Caco-2 (cell line): ENCODE results near the gene FGF3. TPM values are rescaled to one million over a fixed set of nuclear protein-coding genes. Genes with fewer than 3 reads are reported as not detected.
A peak's percentile ranks its signal among the peaks of the same experiment; 100 is the strongest.

Experiments
- BruUV-seq: library from RNA; stranded (reverse); fragments of 400-500 nt; replicated peaks from 2 replicates; lab custom pipeline; 2021; lab: Mats Ljungman, UMichigan
- CTCF ChIA-PET: fragments of 300-600 bp; sonication (Branson Sonifier 250); formaldehyde crosslinking; loops from one replicate; lab custom pipeline; 2022; ENCODE audit warnings: antibody characterized with exemption; lab: Charles Lee
- POLR2A ChIA-PET: fragments of 300-600 bp; sonication (Branson Sonifier 250); formaldehyde crosslinking; loops from one replicate; lab custom pipeline; 2022; ENCODE audit warnings: antibody characterized with exemption; lab: Charles Lee
- DNase-seq, 2 experiments: peaks; one replicate each; pipeline versions ENCODE4 v3.0.0 to v3.0.0-alpha.2; 2020 to 2022
- H3K27me3 ChIP-seq: replicated peaks from 2 replicates; pipeline ENCODE4 v1.6.0; 2011; ENCODE audit warnings: low read length; ENCODE audit not compliant: control insufficient read depth, insufficient read depth
- H3K36me3 ChIP-seq: 2 replicates; pipeline ENCODE4 v1.5.1; 2011; ENCODE audit warnings: low read length; ENCODE audit not compliant: control insufficient read depth, insufficient read depth
- H3K4me1 ChIP-seq: fragments of 250-450 bp; sonication (Bioruptor Pico); 2 replicates; pipeline ENCODE4 v1.5.1; 2020; ENCODE audit warnings: mild to moderate bottlenecking
- H3K4me3 ChIP-seq: 2 replicates; pipeline ENCODE4 v1.5.1; 2011; ENCODE audit warnings: low read depth, mild to moderate bottlenecking, control low read depth, low read length
- H3K9me3 ChIP-seq: fragments of 250-450 bp; sonication (Bioruptor Pico); 2 replicates; pipeline ENCODE4 v1.5.1; 2020; ENCODE audit warnings: mild to moderate bottlenecking, moderate library complexity
- H3K27ac Mint-ChIP-seq: one replicate; pipeline ENCODE4 v1.8.0; 2022; ENCODE audit warnings: mixed read lengths; ENCODE audit not compliant: unreplicated experiment
- H3K27me3 Mint-ChIP-seq: one replicate; pipeline ENCODE4 v1.8.0; 2022; ENCODE audit warnings: mixed read lengths; ENCODE audit not compliant: insufficient read depth, unreplicated experiment
- H3K36me3 Mint-ChIP-seq: one replicate; pipeline ENCODE4 v1.8.0; 2022; ENCODE audit warnings: mild to moderate bottlenecking, mixed read lengths; ENCODE audit not compliant: insufficient read depth, unreplicated experiment
- H3K4me1 Mint-ChIP-seq: one replicate; pipeline ENCODE4 v1.8.0; 2022; ENCODE audit warnings: low read depth, mixed read lengths; ENCODE audit not compliant: unreplicated experiment
- H3K4me3 Mint-ChIP-seq: one replicate; pipeline ENCODE4 v1.8.0; 2022; ENCODE audit warnings: mild to moderate bottlenecking, moderate library complexity, mixed read lengths; ENCODE audit not compliant: unreplicated experiment
- H3K9me3 Mint-ChIP-seq: one replicate; pipeline ENCODE4 v1.8.0; 2022; ENCODE audit warnings: mixed read lengths; ENCODE audit not compliant: unreplicated experiment
- CTCF ChIP-seq, 2 experiments: fragments of 200-600 bp in 1 of 2; IDR thresholded peaks; 1 replicate in 1 of 2; 2 replicates in 1 of 2; pipeline versions ENCODE4 v1.5.1 to v1.8.0; 2011 to 2022; ENCODE audit warnings: antibody characterized with exemption in 1 of 2, control low read depth in 1 of 2, inconsistent platforms in 1 of 2, low read depth in 1 of 2, low read length in 1 of 2, mild to moderate bottlenecking in 1 of 2, moderate library complexity in 1 of 2; ENCODE audit not compliant: insufficient read depth in 1 of 2, severe bottlenecking in 1 of 2, unreplicated experiment in 1 of 2
- intact Hi-C: fragments of 100-400 bp; cut with micrococcal nuclease; formaldehyde crosslinking; loops from one replicate; pipeline ENCODE4 v1.10.0; 2022; ENCODE audit not compliant: unreplicated experiment
- total RNA-seq: library from RNA; stranded (reverse); gene quantifications from 2 replicates; pipeline ENCODE4 v1.2.3, GENCODE V29; 2022

FGF3 gene
- total RNA-seq, 1 experiment from 2014 or later: not detected

GRCh38 chr11:69830086-69830485 lies 10.9 kb upstream of the FGF3 start:
- POLR2A ChIA-PET: interaction anchor here (0.7 kb wide), 1 partner anchor 51 kb away, joined by 8 read pairs; no protein-coding TSS in a partner anchor
- BruUV-seq: no TSS peak
- Mint-ChIP-seq H3K36me3 (peaks cover 7% of the 10 kb centered on the region), H3K27ac (no peak overlapping the region), H3K4me3 (no peak overlapping the region), H3K27me3 (no peaks in the 10 kb centered on the region), H3K4me1 (peaks cover 8% of the 10 kb centered on the region), H3K9me3 (no peaks in the 10 kb centered on the region)
- Histone ChIP-seq H3K36me3 (no peaks in the 10 kb centered on the region), H3K27me3 (no peaks in the 10 kb centered on the region), H3K4me1 (peaks cover 17% of the 10 kb centered on the region), H3K9me3 (no peaks in the 10 kb centered on the region), H3K4me3 (no peak overlapping the region)
- no peak for TF ChIP-seq CTCF (IDR thresholded peaks at IDR 0.05; ENCODE audit: insufficient read depth in 1 of 2, low read depth in 1 of 2, low read length in 1 of 2, severe bottlenecking in 1 of 2, unreplicated experiment in 1 of 2)
- CTCF ChIA-PET: no interaction called here
- intact Hi-C loops: no loop called here
- DNase-seq: peak in 1 of 2 experiments; percentile 19

GRCh38 chr11:69828971-69829344 lies 9.7 kb upstream of the FGF3 start:
- H3K4me1 ChIP-seq: peaks cover 18% of the 10 kb centered on the region
- intact Hi-C loops: no loop called here
- TF ChIP-seq CTCF (IDR thresholded peaks at IDR 0.05; ENCODE audit: insufficient read depth in 1 of 2, low read depth in 1 of 2, low read length in 1 of 2, severe bottlenecking in 1 of 2, unreplicated experiment in 1 of 2): no peak
- peaks cover 7% of the 10 kb centered on the region for H3K36me3 Mint-ChIP-seq
- H3K27me3 ChIP-seq: no peaks in the 10 kb centered on the region
- H3K36me3 ChIP-seq: no peaks in the 10 kb centered on the region
- CTCF ChIA-PET: interaction anchor here (0.6 to 1.7 kb wide), 4 partner anchors 13 to 127 kb away, joined by 3 to 5 read pairs (median 3); no protein-coding TSS in a partner anchor
- H3K4me3 ChIP-seq: no peak overlapping the region
- H3K4me3 Mint-ChIP-seq: peak overlapping the region; percentile 42
- H3K9me3 Mint-ChIP-seq: no peaks in the 10 kb centered on the region
- H3K9me3 ChIP-seq: no peaks in the 10 kb centered on the region
- peak in 1 of 2 experiments; percentile 70 for DNase-seq
- H3K27me3 Mint-ChIP-seq: no peaks in the 10 kb centered on the region
- H3K4me1 Mint-ChIP-seq: peaks cover 8% of the 10 kb centered on the region
- peak overlapping the region; percentile 76 for H3K27ac Mint-ChIP-seq
- BruUV-seq: no TSS peak
- POLR2A ChIA-PET: no interaction called here

- Mint-ChIP-seq H3K9me3 (no peaks in the 10 kb centered on the region), H3K27me3 (no peaks in the 10 kb centered on the region), H3K36me3 (peaks cover 7% of the 10 kb centered on the region), H3K4me3 (peak overlapping the region; percentile 42), H3K27ac (peak overlapping the region; percentile 76), H3K4me1 (peaks cover 8% of the 10 kb centered on the region)
- H3K4me3 ChIP-seq: no peak overlapping the region
- H3K36me3 ChIP-seq: no peaks in the 10 kb centered on the region
- H3K4me1 ChIP-seq: peaks cover 21% of the 10 kb centered on the region
- POLR2A ChIA-PET: no interaction called here
- no TSS peak for BruUV-seq
- intact Hi-C loops: no loop called here
- H3K9me3 ChIP-seq: no peaks in the 10 kb centered on the region
- no peaks in the 10 kb centered on the region for H3K27me3 ChIP-seq
- TF ChIP-seq CTCF (IDR thresholded peaks at IDR 0.05; ENCODE audit: insufficient read depth in 1 of 2, low read depth in 1 of 2, low read length in 1 of 2, severe bottlenecking in 1 of 2, unreplicated experiment in 1 of 2): no peak
- CTCF ChIA-PET: interaction anchor here (0.5 to 1.7 kb wide), 6 partner anchors 9 to 127 kb away, joined by 3 to 5 read pairs (median 3); partner anchors contain the start of gene FGF3
- peak; percentile 81 to 85 for DNase-seq
Observed at GRCh38 chr11:69828276-69828970, 9.2 kb upstream of the FGF3 start.
